HepG2 (cell line): ENCODE results near the gene SCYGR6. TPM values are rescaled to one million over a fixed set of nuclear protein-coding genes. Genes with fewer than 3 reads are reported as not detected.
A peak's percentile ranks its signal among the peaks of the same experiment; 100 is the strongest.

Source experiments
- AKNA ChIP-seq: sonication (generic); formaldehyde crosslinking; IDR thresholded peaks from 2 replicates; pipeline ENCODE4 v1.4.0; 2020; ENCODE audit warnings: missing genetic modification reagents, borderline replicate concordance
- CREM ChIP-seq, 2 experiments: sonication (generic) in 1 of 2; formaldehyde crosslinking in 1 of 2; IDR thresholded peaks; 2 replicates each; pipeline versions ENCODE4 v1.4.0 to v1.6.1; 2016 to 2020; ENCODE audit warnings: antibody characterized with exemption in 1 of 2, mild to moderate bottlenecking in 1 of 2, missing genetic modification reagents in 1 of 2
- ELF3 ChIP-seq: IDR thresholded peaks from 2 replicates; pipeline ENCODE4 v1.6.1; 2016; ENCODE audit warnings: missing genetic modification reagents, missing compliant biosample characterization
- GABPA ChIP-seq, 2 experiments: IDR thresholded peaks; 2 replicates each; pipeline ENCODE4 v1.6.1; 2011 to 2016; ENCODE audit warnings: low read depth in 2 of 2, low read length in 1 of 2, missing biosample characterization in 1 of 2, missing genetic modification characterization in 1 of 2
- HNF1B ChIP-seq: sonication (generic); formaldehyde crosslinking; IDR thresholded peaks from 2 replicates; pipeline ENCODE4 v1.5.1; 2020; ENCODE audit warnings: mild to moderate bottlenecking, moderate library complexity, missing genetic modification reagents
- JDP2 ChIP-seq: sonication (generic); formaldehyde crosslinking; IDR thresholded peaks from 2 replicates; pipeline ENCODE4 v1.8.1; 2022; ENCODE audit warnings: missing genetic modification reagents, borderline replicate concordance
- NCOA5 ChIP-seq: sonication (generic); formaldehyde crosslinking; IDR thresholded peaks from 2 replicates; pipeline ENCODE4 v1.4.0; 2020; ENCODE audit warnings: missing genetic modification reagents
- NFRKB ChIP-seq: fragments of 450-650 bp; IDR thresholded peaks from 2 replicates; pipeline ENCODE4 v1.6.1; 2017
- ZFY ChIP-seq: sonication (generic); formaldehyde crosslinking; IDR thresholded peaks from 2 replicates; pipeline ENCODE4 v1.4.0; 2020; ENCODE audit warnings: missing genetic modification reagents
- ZNF12 ChIP-seq: sonication (generic); formaldehyde crosslinking; IDR thresholded peaks from 2 replicates; pipeline ENCODE4 v1.5.0; 2020; ENCODE audit warnings: missing genetic modification reagents
- ZNF629 ChIP-seq: sonication (generic); formaldehyde crosslinking; conservative IDR thresholded peaks from 2 replicates; pipeline ENCODE4 v1.5.0; 2020; ENCODE audit warnings: missing genetic modification reagents
- ZNF709 ChIP-seq: sonication (generic); formaldehyde crosslinking; IDR thresholded peaks from 2 replicates; pipeline ENCODE4 v1.5.0; 2020; ENCODE audit warnings: mild to moderate bottlenecking, missing genetic modification reagents
- ZNF724P ChIP-seq: sonication (generic); formaldehyde crosslinking; IDR thresholded peaks from 2 replicates; pipeline ENCODE4 v1.8.0; 2022; ENCODE audit warnings: missing genetic modification reagents, borderline replicate concordance
- ZNF878 ChIP-seq: sonication (generic); formaldehyde crosslinking; IDR thresholded peaks from 2 replicates; pipeline ENCODE4 v1.8.1; 2023; ENCODE audit warnings: mild to moderate bottlenecking, missing genetic modification reagents, moderate library complexity
- polyA plus RNA-seq, 8 experiments: library from polyadenylated mRNA; depleted of rRNA in 3 of 8; stranded (reverse) in 7 of 8; unstranded in 1 of 8; fragments of >200 nt; fragmentation: Illumina TruSeq in 4 of 8; extraction: Trizol in 4 of 8; gene quantifications; 2 replicates each; pipeline versions ENCODE4 v1.2.1 to v1.2.3, GENCODE V29; 2011 to 2016; ENCODE audit warnings: low read depth in 4 of 8, missing spikeins in 1 of 8, mixed read lengths in 1 of 8; ENCODE audit not compliant: insufficient read depth in 1 of 8
- total RNA-seq, 5 experiments: library from RNA; depleted of rRNA; stranded (reverse); fragments of >200 nt; fragmentation: Illumina TruSeq; extraction: Trizol; gene quantifications; 2 replicates each; pipeline ENCODE4 v1.2.3, GENCODE V29; 2016; ENCODE audit warnings: low read depth in 1 of 5
- TF ChIP-seq, protein P1 (sequence below): IDR thresholded peaks from 2 replicates; pipeline ENCODE4 v1.6.1; 2016
- TF ChIP-seq, protein P2 (sequence below): sonication (generic); formaldehyde crosslinking; IDR thresholded peaks from 2 replicates; pipeline ENCODE4 v1.4.0; 2020; ENCODE audit warnings: missing genetic modification reagents, borderline replicate concordance
- TF ChIP-seq, protein P3 (sequence below): sonication (generic); formaldehyde crosslinking; IDR thresholded peaks from 2 replicates; pipeline ENCODE4; 2020; ENCODE audit warnings: missing genetic modification reagents, mild to moderate bottlenecking, borderline replicate concordance

The SCYGR6 gene
- total and polyA plus RNA-seq, 2 of the 13 experiments (the other 11 are each of a cell fraction or from before 2014, with no cell fraction given), result not detected

DNA sequence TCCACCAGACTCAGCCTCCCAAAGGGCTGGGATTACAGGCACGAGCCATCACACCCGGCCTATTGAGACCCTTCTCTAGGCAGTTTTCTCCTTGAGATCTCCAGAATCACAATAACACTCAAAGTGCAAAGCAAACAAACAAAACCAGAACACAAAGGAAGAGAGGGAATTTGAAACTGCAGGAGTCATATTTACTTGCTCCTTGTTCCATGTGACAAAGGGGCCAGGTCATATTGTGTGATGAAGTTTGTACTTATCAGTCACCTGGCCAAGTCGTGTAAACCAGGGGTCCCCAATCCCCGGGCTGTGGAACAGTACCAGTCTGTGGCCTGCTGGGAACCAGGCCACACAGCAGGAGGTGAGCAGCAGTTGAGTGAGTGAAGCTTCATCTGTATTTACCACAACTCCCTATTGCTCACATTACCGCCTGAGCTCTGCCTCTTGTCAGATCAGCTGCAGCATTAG is 47.7 kb upstream of the SCYGR6 start (continued):
- 0 out of 2 replicates have a peak, but pooled peaks have one; percentile 40 for TF ChIP-seq ZNF878 (CRISPR knock-in tag)
- TF ChIP-seq AKNA (CRISPR knock-in tag), result no peak
- 0 out of 2 replicates have a peak, but pooled peaks have one; percentile 37 for TF ChIP-seq ZFY
- TF ChIP-seq ZNF629, result no peak
- no peak for TF ChIP-seq ZNF709 (CRISPR knock-in tag)
- TF ChIP-seq ZNF12 (CRISPR knock-in tag), result no peak
- no peak for TF ChIP-seq JDP2 (CRISPR knock-in tag)
- TF ChIP-seq, protein P1, sequence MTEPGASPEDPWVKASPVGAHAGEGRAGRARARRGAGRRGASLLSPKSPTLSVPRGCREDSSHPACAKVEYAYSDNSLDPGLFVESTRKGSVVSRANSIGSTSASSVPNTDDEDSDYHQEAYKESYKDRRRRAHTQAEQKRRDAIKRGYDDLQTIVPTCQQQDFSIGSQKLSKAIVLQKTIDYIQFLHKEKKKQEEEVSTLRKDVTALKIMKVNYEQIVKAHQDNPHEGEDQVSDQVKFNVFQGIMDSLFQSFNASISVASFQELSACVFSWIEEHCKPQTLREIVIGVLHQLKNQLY (CRISPR knock-in tag), result peak; percentile 65; the same call in 1 of the 2 replicates
- TF ChIP-seq HNF1B (CRISPR knock-in tag), result peak; percentile 41; the same call in 1 of the 2 replicates
- TF ChIP-seq, protein P2, sequence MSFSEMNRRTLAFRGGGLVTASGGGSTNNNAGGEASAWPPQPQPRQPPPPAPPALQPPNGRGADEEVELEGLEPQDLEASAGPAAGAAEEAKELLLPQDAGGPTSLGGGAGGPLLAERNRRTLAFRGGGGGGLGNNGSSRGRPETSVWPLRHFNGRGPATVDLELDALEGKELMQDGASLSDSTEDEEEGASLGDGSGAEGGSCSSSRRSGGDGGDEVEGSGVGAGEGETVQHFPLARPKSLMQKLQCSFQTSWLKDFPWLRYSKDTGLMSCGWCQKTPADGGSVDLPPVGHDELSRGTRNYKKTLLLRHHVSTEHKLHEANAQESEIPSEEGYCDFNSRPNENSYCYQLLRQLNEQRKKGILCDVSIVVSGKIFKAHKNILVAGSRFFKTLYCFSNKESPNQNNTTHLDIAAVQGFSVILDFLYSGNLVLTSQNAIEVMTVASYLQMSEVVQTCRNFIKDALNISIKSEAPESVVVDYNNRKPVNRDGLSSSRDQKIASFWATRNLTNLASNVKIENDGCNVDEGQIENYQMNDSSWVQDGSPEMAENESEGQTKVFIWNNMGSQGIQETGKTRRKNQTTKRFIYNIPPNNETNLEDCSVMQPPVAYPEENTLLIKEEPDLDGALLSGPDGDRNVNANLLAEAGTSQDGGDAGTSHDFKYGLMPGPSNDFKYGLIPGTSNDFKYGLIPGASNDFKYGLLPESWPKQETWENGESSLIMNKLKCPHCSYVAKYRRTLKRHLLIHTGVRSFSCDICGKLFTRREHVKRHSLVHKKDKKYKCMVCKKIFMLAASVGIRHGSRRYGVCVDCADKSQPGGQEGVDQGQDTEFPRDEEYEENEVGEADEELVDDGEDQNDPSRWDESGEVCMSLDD (CRISPR knock-in tag), result no peak
- no peak for TF ChIP-seq ELF3
- TF ChIP-seq NCOA5, result no peak
- peak; percentile 23; the same call in 1 of the 2 replicates for TF ChIP-seq CREM (IDR thresholded peaks at IDR 0.05)
- no peak for TF ChIP-seq CREM (CRISPR knock-in tag; IDR thresholded peaks at IDR 0.05)
- TF ChIP-seq ZNF724P (CRISPR knock-in tag), result no peak
- TF ChIP-seq GABPA (IDR thresholded peaks at IDR 0.05; ENCODE audit: low read depth, low read length), result no peak
- peak; percentile 9; the same call in 1 of the 2 replicates for TF ChIP-seq GABPA (CRISPR knock-in tag; IDR thresholded peaks at IDR 0.05; ENCODE audit: low read depth)
- TF ChIP-seq, protein P3, sequence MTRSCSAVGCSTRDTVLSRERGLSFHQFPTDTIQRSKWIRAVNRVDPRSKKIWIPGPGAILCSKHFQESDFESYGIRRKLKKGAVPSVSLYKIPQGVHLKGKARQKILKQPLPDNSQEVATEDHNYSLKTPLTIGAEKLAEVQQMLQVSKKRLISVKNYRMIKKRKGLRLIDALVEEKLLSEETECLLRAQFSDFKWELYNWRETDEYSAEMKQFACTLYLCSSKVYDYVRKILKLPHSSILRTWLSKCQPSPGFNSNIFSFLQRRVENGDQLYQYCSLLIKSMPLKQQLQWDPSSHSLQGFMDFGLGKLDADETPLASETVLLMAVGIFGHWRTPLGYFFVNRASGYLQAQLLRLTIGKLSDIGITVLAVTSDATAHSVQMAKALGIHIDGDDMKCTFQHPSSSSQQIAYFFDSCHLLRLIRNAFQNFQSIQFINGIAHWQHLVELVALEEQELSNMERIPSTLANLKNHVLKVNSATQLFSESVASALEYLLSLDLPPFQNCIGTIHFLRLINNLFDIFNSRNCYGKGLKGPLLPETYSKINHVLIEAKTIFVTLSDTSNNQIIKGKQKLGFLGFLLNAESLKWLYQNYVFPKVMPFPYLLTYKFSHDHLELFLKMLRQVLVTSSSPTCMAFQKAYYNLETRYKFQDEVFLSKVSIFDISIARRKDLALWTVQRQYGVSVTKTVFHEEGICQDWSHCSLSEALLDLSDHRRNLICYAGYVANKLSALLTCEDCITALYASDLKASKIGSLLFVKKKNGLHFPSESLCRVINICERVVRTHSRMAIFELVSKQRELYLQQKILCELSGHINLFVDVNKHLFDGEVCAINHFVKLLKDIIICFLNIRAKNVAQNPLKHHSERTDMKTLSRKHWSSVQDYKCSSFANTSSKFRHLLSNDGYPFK (CRISPR knock-in tag), result no peak
- TF ChIP-seq NFRKB, result no peak
